ENCODE results near the gene SLMAP. TPM values are rescaled to one million over a fixed set of nuclear protein-coding genes. Genes with fewer than 3 reads are reported as not detected.

Gene SLMAP
- total and polyA plus RNA-seq, 2 donors (not counting 1 experiment from before 2014, with no cell fraction given) = 9.7 to 67.2 TPM

DNA sequence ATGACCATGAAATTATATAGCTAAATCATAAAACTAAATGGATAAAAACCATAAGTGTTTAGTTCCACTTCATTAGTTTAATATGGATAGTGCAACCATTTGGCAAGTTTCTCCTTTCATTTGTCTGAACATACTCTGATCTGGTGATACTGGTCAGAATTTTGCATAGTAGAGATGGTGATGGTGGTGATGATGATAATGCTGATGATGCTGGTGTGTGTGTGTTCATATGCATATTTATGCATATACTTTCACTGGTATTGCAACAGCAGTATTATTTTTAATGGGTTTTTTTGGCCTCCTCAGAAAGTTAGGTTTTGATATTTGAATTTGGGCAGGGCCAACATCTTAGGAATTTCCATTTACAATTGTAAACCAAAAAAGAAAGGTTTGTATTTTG, 76.4 kb downstream of the SLMAP start:
- ChIA-PET POLR2A (no interaction called here), CTCF (no interaction called here)
- H3K27ac ChIP-seq (ENCODE audit: low read length in 2 of 2) = no peak overlapping the region
- H3K79me2 ChIP-seq (ENCODE audit: control insufficient read depth, insufficient read depth, low read length) = peaks cover 7% of the 10 kb centered on the region
- H3K9me3 ChIP-seq (ENCODE audit: control extremely low read depth in 1 of 3, control insufficient read depth in 2 of 3, insufficient read depth in 1 of 3, low read length in 2 of 3) = no peaks in the 10 kb centered on the region
- no peak overlapping the region for H3K4me3 ChIP-seq (ENCODE audit: control extremely low read depth in 1 of 5, extremely low read depth in 1 of 5, insufficient read depth in 1 of 5, low read depth in 2 of 5, low read length in 4 of 5)
- no peak for ATAC-seq (ENCODE audit: low read depth)
- Mint-ChIP-seq H3K27ac (no peak overlapping the region), H3K27me3 (no peaks in the 10 kb centered on the region), H3K9me3 (ENCODE audit: insufficient read depth) (no peaks in the 10 kb centered on the region), H3K4me1 (no peaks in the 10 kb centered on the region), H3K4me3 (no peak overlapping the region)
- H3K4me1 ChIP-seq (ENCODE audit: control insufficient read depth in 2 of 2, insufficient read depth in 2 of 2, low read length in 2 of 2) = no peaks in the 10 kb centered on the region
- H3K9ac ChIP-seq (ENCODE audit: low read length) = no peak overlapping the region
- no peaks in the 10 kb centered on the region for H3K27me3 ChIP-seq (replicated peaks in 1 of 4; ENCODE audit: control extremely low read depth in 1 of 4, control insufficient read depth in 3 of 4, insufficient read depth in 4 of 4, low read length in 3 of 4)
- intact Hi-C loops (cut with micrococcal nuclease) = no loop called here
- H2AFZ ChIP-seq (ENCODE audit: insufficient read depth, low read depth, low read length, poor library complexity, severe bottlenecking) = no peak overlapping the region
- no peak for DNase-seq
- TF ChIP-seq, protein P1, sequence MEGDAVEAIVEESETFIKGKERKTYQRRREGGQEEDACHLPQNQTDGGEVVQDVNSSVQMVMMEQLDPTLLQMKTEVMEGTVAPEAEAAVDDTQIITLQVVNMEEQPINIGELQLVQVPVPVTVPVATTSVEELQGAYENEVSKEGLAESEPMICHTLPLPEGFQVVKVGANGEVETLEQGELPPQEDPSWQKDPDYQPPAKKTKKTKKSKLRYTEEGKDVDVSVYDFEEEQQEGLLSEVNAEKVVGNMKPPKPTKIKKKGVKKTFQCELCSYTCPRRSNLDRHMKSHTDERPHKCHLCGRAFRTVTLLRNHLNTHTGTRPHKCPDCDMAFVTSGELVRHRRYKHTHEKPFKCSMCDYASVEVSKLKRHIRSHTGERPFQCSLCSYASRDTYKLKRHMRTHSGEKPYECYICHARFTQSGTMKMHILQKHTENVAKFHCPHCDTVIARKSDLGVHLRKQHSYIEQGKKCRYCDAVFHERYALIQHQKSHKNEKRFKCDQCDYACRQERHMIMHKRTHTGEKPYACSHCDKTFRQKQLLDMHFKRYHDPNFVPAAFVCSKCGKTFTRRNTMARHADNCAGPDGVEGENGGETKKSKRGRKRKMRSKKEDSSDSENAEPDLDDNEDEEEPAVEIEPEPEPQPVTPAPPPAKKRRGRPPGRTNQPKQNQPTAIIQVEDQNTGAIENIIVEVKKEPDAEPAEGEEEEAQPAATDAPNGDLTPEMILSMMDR (IDR thresholded peaks at IDR 0.05) = no peak
- H4K20me1 ChIP-seq (ENCODE audit: control insufficient read depth, insufficient read depth, low read length, poor library complexity, severe bottlenecking) = peaks cover 6% of the 10 kb centered on the region
- H3K4me2 ChIP-seq (replicated peaks; ENCODE audit: low read depth, low read length, poor library complexity, severe bottlenecking) = no peak overlapping the region
- H3K36me3 ChIP-seq (replicated peaks in 1 of 2; ENCODE audit: control extremely low read depth in 1 of 2, control insufficient read depth in 1 of 2, extremely low read depth in 1 of 2, insufficient read depth in 2 of 2, low read length in 1 of 2) = peaks cover 3 to 12% of the 10 kb centered on the region in 2 experiments

DNA sequence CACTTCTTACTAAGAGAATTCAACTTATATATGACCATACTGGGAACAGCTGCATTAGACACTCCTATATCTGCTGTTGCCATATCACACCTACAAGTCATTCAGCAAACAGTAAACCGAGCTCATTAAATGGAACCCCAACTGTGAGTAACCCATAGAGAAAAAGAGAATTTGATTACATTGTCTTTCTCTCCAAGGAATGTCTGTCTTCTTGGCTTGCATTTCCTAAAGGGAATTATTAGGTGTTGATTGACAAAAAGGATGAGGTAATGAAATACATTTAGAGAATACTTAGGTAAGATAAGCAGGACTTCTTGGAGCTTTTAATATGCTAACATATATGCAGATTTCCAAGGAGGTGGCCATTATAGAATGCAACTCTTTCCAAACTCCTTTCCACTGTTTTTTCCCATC, 76.8 kb downstream of the SLMAP start:
- intact Hi-C loops (cut with micrococcal nuclease) = no loop called here
- ATAC-seq (ENCODE audit: low read depth) = no peak
- no peaks in the 10 kb centered on the region for H3K27me3 ChIP-seq (replicated peaks in 1 of 4; ENCODE audit: control extremely low read depth in 1 of 4, control insufficient read depth in 3 of 4, insufficient read depth in 4 of 4, low read length in 3 of 4)
- CTCF ChIA-PET = interaction anchor here (0.7 kb wide), 1 partner anchor 15 kb away, joined by 3 read pairs; no protein-coding TSS in a partner anchor
- Mint-ChIP-seq H3K4me1 (no peaks in the 10 kb centered on the region), H3K27ac (no peak overlapping the region), H3K4me3 (no peak overlapping the region), H3K27me3 (no peaks in the 10 kb centered on the region), H3K9me3 (ENCODE audit: insufficient read depth) (no peaks in the 10 kb centered on the region)
- H3K4me1 ChIP-seq (ENCODE audit: control insufficient read depth in 2 of 2, insufficient read depth in 2 of 2, low read length in 2 of 2) = no peaks in the 10 kb centered on the region
- no peak overlapping the region for H2AFZ ChIP-seq (ENCODE audit: insufficient read depth, low read depth, low read length, poor library complexity, severe bottlenecking)
- no peak for DNase-seq
- WGBS (ENCODE audit: insufficient coverage) = no CpG with 5 or more reads among the region's 1 CpG
- POLR2A ChIA-PET = no interaction called here
- H3K4me3 ChIP-seq (ENCODE audit: control extremely low read depth in 1 of 5, extremely low read depth in 1 of 5, insufficient read depth in 1 of 5, low read depth in 2 of 5, low read length in 4 of 5) = no peak overlapping the region
- peaks cover 3 to 12% of the 10 kb centered on the region in 2 experiments for H3K36me3 ChIP-seq (replicated peaks in 1 of 2; ENCODE audit: control extremely low read depth in 1 of 2, control insufficient read depth in 1 of 2, extremely low read depth in 1 of 2, insufficient read depth in 2 of 2, low read length in 1 of 2)
- no peaks in the 10 kb centered on the region for H3K9me3 ChIP-seq (ENCODE audit: control extremely low read depth in 1 of 3, control insufficient read depth in 2 of 3, insufficient read depth in 1 of 3, low read length in 2 of 3)
- peaks cover 5% of the 10 kb centered on the region for H3K79me2 ChIP-seq (ENCODE audit: control insufficient read depth, insufficient read depth, low read length)
- no peak for TF ChIP-seq EZH2 (IDR thresholded peaks at IDR 0.05; ENCODE audit: borderline replicate concordance, insufficient read depth, low read depth, low read length, poor library complexity, severe bottlenecking)
- H3K4me2 ChIP-seq (replicated peaks; ENCODE audit: low read depth, low read length, poor library complexity, severe bottlenecking) = no peak overlapping the region
- peaks cover 9% of the 10 kb centered on the region for H4K20me1 ChIP-seq (ENCODE audit: control insufficient read depth, insufficient read depth, low read length, poor library complexity, severe bottlenecking)
- no peak overlapping the region for H3K9ac ChIP-seq (ENCODE audit: low read length)
- no peak overlapping the region for H3K27ac ChIP-seq (ENCODE audit: low read length in 2 of 2)

Measured in B cell (primary cell).